ENCODE data around the gene PACSIN3.

Gene PACSIN3

GRCh38 chr11:47152953-47153950, 33.0 kb downstream of the PACSIN3 start:
- DNase-seq (ENCODE audit: low read depth in 3 of 3), result peak in 2 of 3 donors; percentile 25 to 37

GRCh38 chr11:47152126-47152952, 33.9 kb downstream of the PACSIN3 start:
- DNase-seq (ENCODE audit: low read depth in 3 of 3), result no peak

- no peak for DNase-seq (ENCODE audit: low read depth in 3 of 3)
Measured at GRCh38 chr11:47149782-47150181, 36.5 kb downstream of the PACSIN3 start.

GRCh38 chr11:47148903-47149531, 37.2 kb downstream of the PACSIN3 start:
- DNase-seq (ENCODE audit: low read depth in 3 of 3), result no peak

- DNase-seq (ENCODE audit: low read depth in 3 of 3), result no peak
Measured at GRCh38 chr11:47148270-47148669, 38.0 kb downstream of the PACSIN3 start.

GRCh38 chr11:47147681-47148080, 38.6 kb downstream of the PACSIN3 start:
- DNase-seq (ENCODE audit: low read depth in 3 of 3), result no peak

GRCh38 chr11:47147250-47147649, 39.0 kb downstream of the PACSIN3 start:
- DNase-seq (ENCODE audit: low read depth in 3 of 3), result no peak

- no peak for DNase-seq (ENCODE audit: low read depth in 3 of 3)
Measured at GRCh38 chr11:47144541-47144940, 41.7 kb downstream of the PACSIN3 start.

GRCh38 chr11:47143322-47143721, 42.9 kb downstream of the PACSIN3 start:
- no peak for DNase-seq (ENCODE audit: low read depth in 3 of 3)

- no peak for DNase-seq (ENCODE audit: low read depth in 3 of 3)
Measured at GRCh38 chr11:47139878-47140277, 46.4 kb downstream of the PACSIN3 start.

- no peak for DNase-seq (ENCODE audit: low read depth in 3 of 3)
Measured at GRCh38 chr11:47137476-47137875, 48.8 kb downstream of the PACSIN3 start.

GRCh38 chr11:47136921-47137320, 49.3 kb downstream of the PACSIN3 start:
- DNase-seq (ENCODE audit: low read depth in 3 of 3), result no peak

- no peak for DNase-seq (ENCODE audit: low read depth in 3 of 3)
Measured at GRCh38 chr11:47136327-47136726, 49.9 kb downstream of the PACSIN3 start.

- no peak for DNase-seq (ENCODE audit: low read depth in 3 of 3)
Measured at GRCh38 chr11:47132981-47133380, 53.3 kb downstream of the PACSIN3 start.

- no peak for DNase-seq (ENCODE audit: low read depth in 3 of 3)
Measured at GRCh38 chr11:47132490-47132889, 53.7 kb downstream of the PACSIN3 start.

GRCh38 chr11:47131136-47131535, 55.1 kb downstream of the PACSIN3 start:
- DNase-seq (ENCODE audit: low read depth in 3 of 3), result no peak

GRCh38 chr11:47130543-47130942, 55.7 kb downstream of the PACSIN3 start:
- DNase-seq (ENCODE audit: low read depth in 3 of 3), result no peak
